8988T (cell line): Measurements from ENCODE around the gene SLC25A10.
A peak's percentile ranks its signal among the peaks of the same experiment; 100 is the strongest.
"Not testable (repeated sequence)": the region's sequence is repeated elsewhere in the genome, so short reads cannot be mapped to it uniquely, and the experiment has no call there.

Source experiments
- DNase-seq: peaks from one replicate; pipeline ENCODE4 v3.0.0; 2011

The SLC25A10 gene

GRCh38 chr17:81722184-81723120 is 10.4 kb downstream of the SLC25A10 start:
- peak; percentile 21 for DNase-seq

- DNase-seq = no peak
These were observed 11.6 kb downstream of the SLC25A10 start for GRCh38 chr17:81723651-81724209.

- no peak for DNase-seq
These were observed 13.4 kb downstream of the SLC25A10 start for GRCh38 chr17:81725439-81725838.

GRCh38 chr17:81726004-81726403 is 13.9 kb downstream of the SLC25A10 start:
- DNase-seq = no peak

GRCh38 chr17:81727324-81728031 is 15.4 kb downstream of the SLC25A10 start:
- no peak for DNase-seq

GRCh38 chr17:81733507-81734404 is 21.7 kb downstream of the SLC25A10 start:
- DNase-seq = peak; percentile 96

- DNase-seq = peak; percentile 28
These were observed 22.6 kb downstream of the SLC25A10 start for GRCh38 chr17:81734405-81735263.

- peak; percentile 26 for DNase-seq
These were observed 23.4 kb downstream of the SLC25A10 start for GRCh38 chr17:81735264-81736102.

- DNase-seq = no peak
These were observed 26.1 kb downstream of the SLC25A10 start for GRCh38 chr17:81737947-81738800.

GRCh38 chr17:81738801-81739393 is 26.8 kb downstream of the SLC25A10 start:
- no peak for DNase-seq

GRCh38 chr17:81739593-81739992 is 27.5 kb downstream of the SLC25A10 start:
- DNase-seq = not testable (repeated sequence)

- DNase-seq = no peak
These were observed 28.4 kb downstream of the SLC25A10 start for GRCh38 chr17:81740395-81740961.

- no peak for DNase-seq
These were observed 29.0 kb downstream of the SLC25A10 start for GRCh38 chr17:81741049-81741593.

GRCh38 chr17:81741594-81742452 is 29.7 kb downstream of the SLC25A10 start:
- no peak for DNase-seq
